CD1c-positive myeloid dendritic cell (primary cell): ENCODE measurements around the gene RPL18A.

Source experiments
- DNase-seq: peaks from one replicate; pipeline ENCODE4 v3.0.0-alpha.2; 2016; ENCODE audit errors: extremely low spot score

Gene RPL18A

DNA sequence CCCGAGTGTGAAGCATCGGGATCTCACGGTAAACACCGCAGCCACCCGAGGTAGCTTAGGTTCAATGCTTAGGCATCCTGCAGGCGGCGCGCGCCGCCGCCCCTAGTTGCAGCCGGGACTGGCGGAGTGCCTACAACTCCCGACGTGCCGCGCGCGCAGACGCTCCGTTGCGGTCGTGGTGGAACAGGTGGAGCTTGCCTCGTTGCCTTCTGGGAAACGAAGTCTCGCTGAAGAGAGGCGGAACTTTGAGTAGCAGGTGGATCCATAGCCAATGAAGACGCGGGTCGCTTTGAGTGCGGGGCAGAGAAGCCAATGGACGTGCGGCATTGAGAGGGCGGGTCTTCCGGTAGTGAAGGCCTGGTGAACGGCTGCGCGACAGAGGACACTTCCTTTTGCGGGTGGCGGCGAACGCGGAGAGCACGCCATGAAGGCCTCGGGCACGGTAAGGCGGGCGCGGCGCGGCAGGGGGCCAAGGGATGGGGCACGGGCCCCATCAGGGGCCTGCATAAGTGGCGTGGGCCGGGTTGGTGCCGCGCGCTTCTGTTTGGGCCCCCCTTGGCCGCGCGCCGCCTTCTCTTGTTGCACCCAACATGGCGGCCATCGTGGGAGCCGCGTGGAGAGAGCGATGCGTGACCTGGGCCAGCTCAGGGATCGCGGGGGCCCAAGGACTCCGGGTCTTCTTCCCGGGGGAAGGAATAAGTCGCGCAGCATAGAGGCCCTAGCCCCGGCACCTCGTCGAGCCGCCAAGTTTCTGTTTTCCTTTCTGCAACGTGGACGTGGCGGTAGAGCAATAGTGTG is at the start of gene RPL18A:
RPL18A (plus strand) TSS at position 378 of the 798 bp plus-strand sequence; CDS start at position 425, 47 bp downstream.
- peak; percentile 100 for DNase-seq

DNA sequence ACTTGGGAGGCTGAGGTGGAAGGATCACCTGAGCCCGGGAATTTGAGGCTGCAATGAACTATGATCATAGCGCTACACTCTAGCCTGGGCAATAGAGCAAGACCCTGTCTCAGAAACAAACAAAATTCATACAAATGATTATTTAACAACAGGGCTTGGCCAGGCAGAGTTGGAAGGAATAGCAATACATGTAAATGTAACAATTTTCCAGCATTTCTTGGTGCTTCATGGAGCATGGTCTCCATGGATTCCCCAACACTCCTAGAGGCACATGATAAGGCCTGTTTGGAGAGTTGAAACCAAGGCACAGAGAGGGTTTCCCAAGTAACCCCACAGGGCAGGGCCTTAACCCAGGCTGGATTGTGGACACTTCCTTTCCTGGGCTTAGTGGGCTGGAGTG is 48.6 kb upstream of the RPL18A start:
- DNase-seq, result no peak

DNA sequence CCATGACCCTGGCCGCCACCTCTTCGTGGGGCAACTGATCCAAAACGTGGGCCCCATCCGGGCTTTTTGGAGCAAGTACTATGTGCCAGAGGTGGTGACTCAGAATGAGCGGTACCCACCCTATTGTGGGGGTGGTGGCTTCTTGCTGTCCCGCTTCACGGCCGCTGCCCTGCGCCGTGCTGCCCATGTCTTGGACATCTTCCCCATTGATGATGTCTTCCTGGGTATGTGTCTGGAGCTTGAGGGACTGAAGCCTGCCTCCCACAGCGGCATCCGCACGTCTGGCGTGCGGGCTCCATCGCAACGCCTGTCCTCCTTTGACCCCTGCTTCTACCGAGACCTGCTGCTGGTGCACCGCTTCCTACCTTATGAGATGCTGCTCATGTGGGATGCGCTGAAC is 48.0 kb upstream of the RPL18A start:
- DNase-seq, result no peak

DNA sequence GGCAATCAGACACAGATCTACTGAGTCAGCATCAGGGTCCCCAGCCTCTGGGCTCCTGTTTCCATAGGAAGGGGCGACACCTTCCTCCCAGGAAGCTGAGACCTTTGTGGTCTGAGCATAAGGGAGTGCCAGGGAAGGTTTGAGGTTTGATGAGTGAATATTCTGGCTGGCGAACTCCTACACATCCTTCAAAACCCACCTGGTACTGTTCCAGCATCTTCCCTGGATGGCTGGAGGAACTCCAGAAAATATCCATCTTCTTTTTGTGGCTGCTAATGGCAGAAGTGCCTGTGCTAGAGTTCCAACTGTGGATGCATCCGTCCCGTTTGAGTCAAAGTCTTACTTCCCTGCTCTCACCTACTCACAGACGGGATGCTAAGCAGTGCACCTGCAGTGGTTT is 47.6 kb upstream of the RPL18A start:
- no peak for DNase-seq

DNA sequence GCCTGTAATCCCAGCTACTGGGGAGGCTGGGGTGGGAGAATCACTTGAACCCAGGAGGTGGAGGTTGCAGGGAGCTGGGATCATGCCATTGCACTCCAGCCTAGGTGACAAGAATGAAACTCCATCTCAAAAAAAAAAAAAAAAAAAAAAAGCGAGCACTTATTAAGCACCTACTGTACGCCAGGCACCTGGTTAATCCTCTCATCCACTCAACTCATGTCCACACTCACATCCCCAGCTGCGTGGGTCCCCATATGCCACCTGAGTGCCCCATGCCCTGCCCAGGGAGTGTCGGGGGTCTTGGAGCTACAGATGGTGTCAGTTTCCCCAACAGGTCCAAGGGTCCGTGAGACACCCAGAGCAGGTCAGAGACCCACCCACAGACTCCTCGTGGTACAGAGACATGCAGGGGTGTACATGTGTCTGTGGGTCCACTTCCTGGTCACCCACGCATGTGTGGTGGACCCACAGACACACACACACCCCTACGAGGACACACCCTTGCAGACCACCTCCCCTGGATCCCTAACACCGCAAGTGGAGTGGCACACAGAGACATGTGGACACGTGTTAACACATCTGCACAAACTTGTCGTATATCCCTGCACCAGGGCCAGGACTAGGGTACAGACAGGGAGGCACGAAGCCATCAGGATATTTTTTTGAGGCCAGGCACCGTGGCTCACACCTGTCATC is 41.9 kb upstream of the RPL18A start:
- DNase-seq, result no peak

DNA sequence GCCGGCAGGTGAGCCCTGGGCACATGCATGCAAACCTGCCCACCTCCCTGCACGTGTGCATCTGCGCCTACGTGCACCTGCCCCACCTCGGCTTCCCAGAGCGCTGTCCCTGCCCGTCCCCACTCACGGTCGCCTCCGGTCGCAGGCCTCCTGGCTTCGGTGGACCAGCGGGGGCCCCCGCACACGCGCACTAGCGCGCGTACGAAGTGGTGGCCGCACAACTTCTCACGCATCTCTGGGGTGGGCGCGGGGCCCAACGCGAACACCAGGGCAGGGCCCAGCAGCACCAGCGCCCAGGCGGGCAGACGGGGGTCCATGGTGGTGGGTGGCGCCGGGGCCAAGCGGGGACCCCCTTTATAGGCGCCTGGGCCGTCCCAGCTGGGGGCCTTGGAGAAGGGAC is 38.5 kb upstream of the RPL18A start, which contains the start of gene INSL3:
INSL3 (minus strand) TSS at position 330 of the 400 bp plus-strand sequence; CDS start at position 317, 13 bp downstream.
- no peak for DNase-seq

DNA sequence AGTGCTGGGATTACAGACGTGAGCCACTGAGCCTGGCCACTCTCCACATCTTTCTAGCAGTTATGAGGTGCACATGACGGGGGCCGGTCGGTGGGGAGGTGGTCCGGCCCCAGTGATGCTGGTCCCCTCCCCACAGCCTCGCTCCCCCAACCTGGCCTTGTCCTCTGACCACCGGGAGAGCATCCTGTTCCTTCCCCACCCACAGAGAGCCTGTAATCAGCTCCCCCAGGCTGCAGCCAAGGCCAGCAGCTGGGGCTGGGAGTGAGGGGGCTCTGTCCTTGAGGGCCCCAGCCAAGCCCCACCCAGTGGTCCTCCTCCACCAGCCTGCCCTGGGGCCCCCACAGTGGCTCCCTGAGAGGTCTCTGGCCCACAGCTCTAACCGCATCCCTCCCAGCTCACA is 35.4 kb upstream of the RPL18A start:
- DNase-seq, result no peak

DNA sequence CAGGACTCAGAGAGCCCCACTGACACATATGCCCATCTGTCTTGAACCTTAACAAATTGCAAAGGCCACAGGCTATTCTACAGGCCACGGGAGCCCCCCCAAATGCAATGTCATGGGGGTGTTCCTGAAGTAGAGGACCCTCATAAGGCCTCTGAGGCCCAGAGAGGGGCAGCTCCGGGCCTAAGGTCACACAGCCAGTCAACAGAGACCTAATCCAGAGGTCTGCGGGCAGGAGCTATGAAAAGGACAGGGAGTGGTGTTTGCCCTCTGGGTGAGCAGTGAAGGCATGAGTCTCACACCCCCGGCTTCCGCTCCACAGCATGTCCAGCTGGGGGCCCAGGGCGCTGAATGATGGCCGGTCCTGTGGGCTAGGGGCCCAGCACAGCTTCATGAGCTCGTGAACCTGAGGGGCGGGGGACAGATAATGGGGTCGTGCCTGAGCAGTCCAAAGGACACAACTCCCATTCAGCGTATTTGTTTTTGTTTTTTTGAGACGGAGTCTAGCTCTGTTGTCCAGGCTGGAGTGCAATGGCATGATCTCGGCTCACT is 33.1 kb upstream of the RPL18A start:
- no peak for DNase-seq

DNA sequence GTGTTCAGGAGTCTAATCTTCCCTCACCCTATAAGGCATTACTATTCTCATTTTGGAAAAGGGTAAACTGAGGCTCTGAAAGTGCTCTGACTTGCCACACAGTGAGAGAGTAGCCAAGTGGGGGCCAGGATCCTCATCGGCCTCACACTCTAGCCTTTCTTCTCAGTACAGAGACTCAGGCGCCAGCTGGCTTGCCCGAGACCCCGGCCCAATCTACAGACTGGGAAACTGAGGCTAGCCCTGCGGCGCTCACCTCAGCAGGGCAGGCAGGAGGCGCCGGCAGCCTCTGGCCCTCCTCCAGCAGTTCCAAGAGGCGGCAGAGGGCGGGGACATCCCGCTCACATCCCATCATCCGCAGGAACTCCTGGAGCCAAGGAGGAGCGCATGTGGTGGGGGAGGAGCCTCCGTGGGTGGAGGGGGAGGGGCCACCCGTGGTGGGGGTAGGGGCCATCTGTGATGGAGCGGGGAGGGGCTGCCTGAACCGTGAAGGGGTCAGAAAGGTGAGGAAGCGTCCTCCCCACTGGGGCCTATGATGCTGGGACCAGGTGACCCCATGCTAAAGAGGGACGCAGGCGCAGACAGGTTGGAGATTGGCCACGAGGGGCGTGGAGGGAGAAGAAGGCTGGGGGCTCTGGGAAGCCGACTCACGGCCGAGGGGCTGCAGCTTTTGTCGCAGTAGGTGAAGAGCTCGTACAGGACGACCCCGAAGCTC is 29.7 kb upstream of the RPL18A start:
- DNase-seq, result no peak

DNA sequence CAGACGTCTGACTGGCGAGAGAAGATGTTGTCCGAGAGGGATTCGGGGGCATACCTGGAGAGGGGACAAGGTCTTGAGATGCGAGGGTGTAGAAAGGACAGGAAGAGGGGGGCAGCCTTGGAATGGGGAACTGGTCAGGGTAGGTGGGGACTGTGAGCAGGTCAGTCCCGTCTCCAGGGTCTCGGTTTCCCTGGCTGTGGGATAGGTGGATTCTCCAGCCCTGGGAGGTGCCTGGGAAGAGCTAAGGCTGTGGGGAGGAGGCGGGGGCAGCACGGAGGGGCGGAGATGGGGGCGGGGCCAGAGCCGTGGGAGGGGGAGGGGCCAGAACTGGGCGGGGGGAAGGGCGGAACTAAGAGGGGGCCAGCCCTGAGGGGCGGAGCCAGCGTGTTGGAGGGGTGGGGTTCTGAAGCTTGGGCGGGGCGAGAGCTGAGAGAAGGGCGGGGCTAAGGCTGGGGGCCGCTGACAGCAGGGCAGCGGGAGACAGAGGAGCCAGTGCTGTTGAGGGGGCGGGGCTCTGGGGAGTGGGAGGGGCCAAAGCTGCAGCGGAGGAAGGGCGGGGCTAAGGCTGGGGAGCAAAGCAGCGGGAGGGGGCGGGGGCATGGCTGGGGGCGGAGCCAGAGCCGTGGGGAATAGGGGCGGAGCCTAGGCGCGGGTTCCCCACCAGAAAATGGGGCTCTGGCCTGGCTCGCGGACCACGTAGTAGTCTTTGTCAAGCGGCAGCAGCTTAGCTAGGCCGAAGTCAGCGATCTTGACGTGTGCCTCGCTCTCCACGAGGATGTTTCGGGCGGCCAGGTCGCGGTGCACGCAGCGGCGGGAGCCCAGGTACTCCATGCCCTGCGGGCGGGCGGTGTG is 28.9 kb upstream of the RPL18A start:
- peak; percentile 16 for DNase-seq

DNA sequence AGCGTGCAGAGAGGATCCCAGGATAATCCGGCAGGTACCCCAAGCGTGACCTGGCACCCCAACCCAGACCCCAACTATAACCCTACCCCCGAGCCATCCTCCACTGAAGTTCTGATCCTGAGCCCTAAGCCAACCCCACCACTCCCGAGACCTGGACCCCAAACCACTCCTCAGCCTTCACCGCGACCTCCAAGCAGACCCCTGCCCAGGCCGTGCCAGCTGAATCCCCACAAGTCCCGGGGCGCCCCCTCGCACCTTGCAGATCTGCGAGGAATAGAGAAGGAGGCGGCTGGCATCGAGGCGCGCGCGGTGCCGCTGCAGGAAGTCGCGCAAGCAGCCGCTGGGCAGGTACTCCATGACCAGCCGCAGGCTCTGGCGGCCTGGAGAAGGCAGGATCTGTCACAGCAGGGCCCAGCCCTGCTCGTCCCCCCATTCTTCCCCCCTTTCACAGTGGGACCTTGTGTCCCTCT is 28.3 kb upstream of the RPL18A start:
- DNase-seq, result no peak

DNA sequence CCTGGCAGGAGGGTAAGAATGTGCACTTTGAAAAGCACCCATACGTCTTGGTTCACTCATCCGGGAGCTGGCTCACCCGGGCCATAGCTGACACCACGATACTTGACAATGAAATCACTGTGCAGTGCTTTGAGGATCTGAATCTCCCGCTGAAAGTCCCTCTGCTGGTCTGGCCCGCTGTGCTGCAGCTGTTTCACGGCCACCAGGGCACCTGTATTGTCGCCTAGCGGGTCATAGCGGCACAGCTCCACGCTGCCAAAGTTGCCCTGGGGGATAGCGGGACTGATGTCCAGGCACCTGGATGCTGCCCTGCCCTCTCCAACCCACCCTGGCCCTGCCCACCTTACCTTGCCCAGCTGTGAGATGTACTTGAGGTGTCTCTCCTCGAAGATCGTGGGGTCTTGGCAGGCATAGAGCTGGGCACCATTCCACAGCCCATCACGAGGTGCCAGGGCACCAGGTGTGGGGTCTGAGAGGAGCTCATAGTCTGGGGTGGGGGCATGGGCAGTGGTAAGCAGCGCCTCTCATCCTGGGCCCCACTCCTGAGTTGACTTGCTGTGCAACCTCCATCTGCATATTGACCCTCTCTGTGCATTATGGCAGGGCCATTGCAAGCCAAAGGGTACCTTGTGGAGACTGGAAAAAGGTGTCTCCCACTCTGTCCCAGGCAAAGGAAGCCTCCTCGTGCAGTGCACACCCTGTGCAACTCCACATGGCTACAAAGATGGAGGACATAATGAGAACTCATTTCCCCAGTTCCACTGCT is 27.1 kb upstream of the RPL18A start:
- DNase-seq, result no peak

DNA sequence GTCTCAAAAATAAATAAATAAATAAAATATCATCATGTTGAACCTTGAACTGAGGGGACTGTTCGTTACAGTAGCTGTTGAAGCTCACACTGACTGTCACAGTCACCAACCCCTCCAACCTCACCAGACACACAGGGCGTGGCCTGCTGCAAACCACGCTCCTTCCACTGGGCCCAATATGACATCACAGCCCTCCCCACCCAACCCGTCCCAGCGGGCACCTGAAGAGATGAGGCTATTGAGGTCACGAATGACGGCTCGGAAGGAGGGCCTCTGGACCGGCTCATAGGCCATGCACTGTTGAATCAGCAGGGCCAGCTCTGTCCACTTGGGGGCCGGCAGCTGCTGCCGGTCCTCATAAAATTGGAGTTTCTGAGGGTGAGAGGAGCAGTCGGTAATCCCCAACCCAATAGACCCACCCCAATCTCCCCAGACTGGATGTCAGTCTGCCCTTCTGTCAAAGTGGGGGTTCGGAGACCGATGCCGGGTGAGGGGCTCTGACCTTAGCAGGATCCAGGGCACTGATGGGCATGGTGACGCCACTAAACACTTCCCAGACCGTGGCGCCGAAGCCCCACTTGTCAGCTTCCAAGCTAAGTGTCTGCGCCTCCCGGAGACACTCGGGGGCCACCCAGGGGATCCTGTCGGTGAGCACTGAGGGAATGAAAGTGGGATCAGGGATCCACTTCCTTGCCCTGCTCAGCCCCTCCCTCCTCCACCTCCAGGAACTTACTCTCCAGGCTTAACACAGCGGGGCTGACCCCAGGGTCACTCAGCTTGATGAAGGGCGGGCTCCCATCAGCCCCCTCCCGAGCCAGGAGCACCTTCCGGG is 25.1 kb upstream of the RPL18A start:
- no peak for DNase-seq

DNA sequence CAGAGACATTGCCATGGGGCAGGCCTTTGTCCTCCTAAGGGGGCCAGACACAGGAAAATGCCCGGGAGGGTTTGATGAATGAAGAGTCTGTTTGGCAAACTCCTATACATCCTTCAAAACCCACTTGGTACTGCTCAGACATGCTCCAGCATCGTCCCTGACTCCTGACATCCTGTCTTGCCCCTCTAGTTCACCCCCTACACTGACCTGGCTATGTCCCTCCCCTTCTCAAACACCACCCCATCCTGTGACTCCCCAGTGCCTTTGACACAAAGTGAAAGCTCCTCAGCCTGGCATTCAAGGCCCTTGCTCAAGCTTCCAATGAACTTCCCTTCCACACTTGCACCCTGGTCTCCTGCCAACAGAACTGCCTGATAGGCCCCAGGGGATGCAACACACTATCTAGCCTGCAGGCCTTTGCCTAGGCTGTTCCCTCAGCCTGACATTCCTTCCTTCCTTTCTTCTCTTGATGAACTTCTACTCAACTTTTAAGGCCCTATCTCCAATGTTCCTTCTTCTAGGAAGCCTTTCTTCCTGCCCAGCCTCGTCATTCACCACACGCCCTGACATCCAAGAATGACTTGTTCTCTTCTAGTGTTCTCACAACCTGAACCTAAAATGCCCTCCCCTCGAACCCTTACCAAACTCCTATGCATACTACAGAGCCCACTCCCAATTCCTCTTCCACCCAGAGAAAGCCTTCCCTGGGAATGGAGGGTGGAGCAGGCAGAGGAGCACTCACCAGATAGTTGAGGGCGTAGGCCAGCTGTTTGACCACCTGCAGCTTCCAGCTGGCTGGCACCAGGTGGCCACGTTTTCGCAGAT is 24.3 kb upstream of the RPL18A start:
- no peak for DNase-seq

DNA sequence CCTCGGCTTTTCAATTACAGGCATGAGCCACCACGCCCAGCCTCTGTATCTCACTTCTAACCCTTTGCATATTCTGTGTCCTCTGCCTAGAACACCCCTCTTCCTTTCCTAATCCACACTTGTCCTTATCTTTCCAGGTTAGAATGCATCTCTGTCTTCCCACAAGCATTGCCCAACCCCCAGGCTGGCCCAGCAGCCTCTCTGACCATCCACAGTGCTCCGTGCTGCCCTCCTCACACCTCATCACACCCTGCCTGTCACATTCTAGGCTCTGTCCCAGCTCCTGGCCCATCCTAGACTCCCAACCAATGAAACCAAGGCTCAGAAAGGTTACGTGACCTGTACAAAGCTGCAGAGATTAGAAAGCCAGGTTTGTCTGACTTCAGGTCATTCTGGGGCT is 23.2 kb upstream of the RPL18A start:
- DNase-seq, result no peak

DNA sequence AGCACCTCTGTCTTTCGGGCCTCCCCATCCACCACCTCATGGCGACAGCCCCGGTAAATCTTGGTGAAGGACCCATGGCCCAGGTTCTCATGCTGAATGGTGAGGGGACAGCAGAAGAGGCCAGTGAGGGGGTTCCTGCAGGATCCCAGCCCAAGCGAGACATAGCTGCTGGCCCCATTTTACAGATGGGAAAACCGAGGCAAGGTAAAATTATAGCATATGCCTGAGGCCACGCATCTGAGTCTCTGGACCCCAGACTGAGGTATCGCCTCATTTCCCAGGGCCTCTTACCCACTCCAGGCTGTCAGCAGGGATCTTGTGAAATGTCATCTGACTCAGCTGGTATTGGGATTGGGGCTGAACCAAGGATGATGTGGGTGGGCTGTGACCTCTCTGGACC is 21.7 kb upstream of the RPL18A start:
- DNase-seq, result no peak

DNA sequence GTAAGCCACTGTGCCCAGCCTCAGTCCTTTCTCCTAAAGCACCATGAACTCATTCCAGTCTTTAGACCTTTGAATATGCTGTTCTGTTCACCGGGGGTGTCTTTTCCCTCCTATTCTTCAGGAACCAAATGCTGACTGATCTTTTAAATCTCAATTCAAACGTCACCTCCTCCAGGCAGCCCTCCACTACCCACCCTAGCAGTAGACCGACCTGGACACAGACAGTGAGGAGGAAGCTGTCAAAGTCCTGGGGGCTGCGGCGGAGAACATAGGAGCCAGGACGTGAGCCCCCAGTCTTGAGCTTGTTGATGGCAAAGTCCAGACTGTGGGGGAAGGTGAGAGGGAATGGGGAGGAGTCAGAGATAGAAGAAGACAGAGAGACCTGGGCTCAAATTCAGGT is 19.7 kb upstream of the RPL18A start:
- no peak for DNase-seq

DNA sequence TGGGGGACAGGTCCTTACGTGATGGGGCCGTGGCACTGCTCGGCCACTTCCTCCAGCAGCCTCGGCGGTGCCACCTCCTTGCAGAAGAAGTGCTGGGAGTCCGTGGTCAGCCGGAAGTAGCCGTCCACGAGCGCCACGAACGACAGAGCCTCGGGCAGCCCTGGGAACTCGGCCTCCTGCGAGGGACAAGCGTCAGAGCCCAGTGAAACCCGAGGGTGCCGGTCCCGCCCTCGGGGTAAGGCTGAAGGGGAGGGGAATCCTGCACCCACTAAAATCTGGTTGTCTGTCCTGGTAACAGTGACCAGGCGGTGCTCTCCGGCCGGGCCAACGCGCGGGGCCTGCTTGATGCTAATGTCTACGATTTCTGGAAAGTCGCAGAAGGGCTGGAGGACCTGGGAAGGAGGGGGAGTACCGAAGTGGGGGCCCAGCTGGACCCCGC is 18.3 kb upstream of the RPL18A start:
- DNase-seq, result no peak
